ENCODE data around the gene MMP3.

Gene MMP3

GRCh38 chr11:102788334-102788995, 54.9 kb downstream of the MMP3 start:
- DNase-seq: no peak
